B cell (primary cell): Measurements from ENCODE around the gene ASTL.

Source experiments
- CTCF ChIP-seq: fragments of 200-600 bp; IDR thresholded peaks from one replicate; pipeline ENCODE4 v1.8.0; 2022; ENCODE audit warnings: antibody characterized with exemption, mild to moderate bottlenecking
- EZH2 ChIP-seq: IDR thresholded peaks from 2 replicates; pipeline ENCODE4 v1.6.1; 2012; ENCODE audit warnings: borderline replicate concordance, low read depth, mild to moderate bottlenecking, moderate library complexity, low read length; ENCODE audit not compliant: insufficient read depth, poor library complexity, severe bottlenecking

GRCh38 chr2:96103187-96103601, 35.1 kb downstream of the ASTL start:
- TF ChIP-seq CTCF (no peak), EZH2 (no peak)
